Skeletal muscle cell (primary cell): ENCODE results near the gene RDH8.
"Not testable (repeated sequence)": the region's sequence is repeated elsewhere in the genome, so short reads cannot be mapped to it uniquely, and the experiment has no call there.

Experiments used
- DNase-seq: peaks from one replicate; pipeline ENCODE4 v3.0.0-alpha.2; 2010; ENCODE audit warnings: low read depth
- H3K4me3 ChIP-seq: 2 replicates; pipeline ENCODE4 v1.5.1; 2011; ENCODE audit warnings: low read depth, mild to moderate bottlenecking, control low read depth, low read length, moderate library complexity

Gene RDH8

GRCh38 chr19:10003271-10003670 is 10.0 kb upstream of the RDH8 start:
- DNase-seq: no peak
- no peak overlapping the region for H3K4me3 ChIP-seq

- H3K4me3 ChIP-seq: no peak overlapping the region
- no peak for DNase-seq
These were observed 8.7 kb upstream of the RDH8 start for GRCh38 chr19:10004617-10005016.

- no peak for DNase-seq
- no peak overlapping the region for H3K4me3 ChIP-seq
These were observed 7.5 kb upstream of the RDH8 start for GRCh38 chr19:10005632-10006334.

- DNase-seq: peak; percentile 83
- no peak overlapping the region for H3K4me3 ChIP-seq
These were observed 7.0 kb upstream of the RDH8 start for GRCh38 chr19:10006335-10006708.

- DNase-seq: no peak
These were observed 6.4 kb upstream of the RDH8 start for GRCh38 chr19:10006752-10007323.

GRCh38 chr19:10007371-10008183 is 5.7 kb upstream of the RDH8 start:
- peak; percentile 77 for DNase-seq
- H3K4me3 ChIP-seq: no peak overlapping the region

More at GRCh38 chr19:10006752-10007323, 6.4 kb upstream of the RDH8 start:
- no peak overlapping the region for H3K4me3 ChIP-seq

GRCh38 chr19:10008184-10008765 is 5.0 kb upstream of the RDH8 start:
- no peak for DNase-seq
- H3K4me3 ChIP-seq: no peak overlapping the region

GRCh38 chr19:10009714-10010224 is 3.5 kb upstream of the RDH8 start:
- peak overlapping the region; percentile 64 for H3K4me3 ChIP-seq
- DNase-seq: no peak

- no peak for DNase-seq
- peak within 1 kb of the TSS; percentile 64 for H3K4me3 ChIP-seq
These were observed 3.0 kb upstream of the RDH8 start, which contains the start of gene COL5A3 for GRCh38 chr19:10010247-10010691. Gene COL5A3 (minus strand): TSS chr19:10010504. CDS start chr19:10010385, 119 bp downstream.

- DNase-seq: no peak
- H3K4me3 ChIP-seq: peak overlapping the region; percentile 64
These were observed 2.3 kb upstream of the RDH8 start for GRCh38 chr19:10010939-10011338.

GRCh38 chr19:10011974-10012373 is 1.3 kb upstream of the RDH8 start:
- H3K4me3 ChIP-seq: no peak overlapping the region
- no peak for DNase-seq

- DNase-seq: no peak
These were observed 743 bp downstream of the RDH8 start for GRCh38 chr19:10013834-10014618.

GRCh38 chr19:10018263-10018662 is 5.0 kb downstream of the RDH8 start:
- H3K4me3 ChIP-seq: no peak overlapping the region
- DNase-seq: peak; percentile 56

More at GRCh38 chr19:10013834-10014618, 743 bp downstream of the RDH8 start:
- no peak overlapping the region for H3K4me3 ChIP-seq

- H3K4me3 ChIP-seq: no peak overlapping the region
- no peak for DNase-seq
These were observed 5.5 kb downstream of the RDH8 start for GRCh38 chr19:10018786-10019185.

GRCh38 chr19:10019246-10019645 is 6.0 kb downstream of the RDH8 start:
- no peak for DNase-seq
- H3K4me3 ChIP-seq: no peak overlapping the region

GRCh38 chr19:10020851-10021250 is 7.6 kb downstream of the RDH8 start:
- DNase-seq: no peak
- no peak overlapping the region for H3K4me3 ChIP-seq

GRCh38 chr19:10021446-10021845 is 8.2 kb downstream of the RDH8 start:
- H3K4me3 ChIP-seq: no peak overlapping the region
- DNase-seq: no peak

- DNase-seq: no peak
These were observed 8.6 kb downstream of the RDH8 start for GRCh38 chr19:10021863-10022262.

GRCh38 chr19:10023096-10023495 is 9.8 kb downstream of the RDH8 start:
- DNase-seq, H3K4me3 ChIP-seq: not testable (repeated sequence)

More at GRCh38 chr19:10021863-10022262, 8.6 kb downstream of the RDH8 start:
- H3K4me3 ChIP-seq: no peak overlapping the region
